HUES64 (cell line): ENCODE results near the gene ELANE.

Experiments used
- H3K27ac ChIP-seq: 2 replicates; pipeline ENCODE4 v1.7.0; 2013; ENCODE audit warnings: low read depth, low read length, inconsistent platforms
- H3K27me3 ChIP-seq: 2 replicates; pipeline ENCODE4 v1.6.1; 2013; ENCODE audit warnings: mild to moderate bottlenecking, low read length; ENCODE audit not compliant: insufficient read depth
- H3K36me3 ChIP-seq: 2 replicates; pipeline ENCODE4 v1.6.1; 2013; ENCODE audit warnings: mild to moderate bottlenecking, low read length; ENCODE audit not compliant: insufficient read depth
- H3K4me1 ChIP-seq: 2 replicates; pipeline ENCODE4 v1.6.1; 2013; ENCODE audit warnings: mild to moderate bottlenecking, low read length, moderate library complexity; ENCODE audit not compliant: insufficient read depth
- H3K4me3 ChIP-seq: 2 replicates; pipeline ENCODE4 v1.5.1; 2013; ENCODE audit warnings: mild to moderate bottlenecking, low read length, moderate library complexity
- H3K9ac ChIP-seq: 2 replicates; pipeline ENCODE4 v1.6.1; 2013; ENCODE audit warnings: mild to moderate bottlenecking, low read depth, low read length
- H3K9me3 ChIP-seq: 2 replicates; pipeline ENCODE4 v1.6.1; 2013; ENCODE audit warnings: low read depth, low read length; ENCODE audit not compliant: insufficient read depth
- WGBS: fragments of 150-250, 120-280 bp; methylation state at CpG from one replicate; pipeline ENCODE4 v1.1.7; 2013; ENCODE audit warnings: missing lambda C conversion rate; 5-methylcytosine and 5-hydroxymethylcytosine counted together

The ELANE gene

GRCh38 chr19:868458-869244 is 16.5 kb downstream of the ELANE start:
- Histone ChIP-seq H3K4me1 (no peaks in the 10 kb centered on the region), H3K4me3 (no peak overlapping the region), H3K9ac (no peak overlapping the region), H3K27me3 (no peaks in the 10 kb centered on the region), H3K27ac (no peak overlapping the region), H3K36me3 (peaks cover 10% of the 10 kb centered on the region), H3K9me3 (no peaks in the 10 kb centered on the region)
- WGBS = 91% methylated on average over 34 of the region's 34 CpGs

- Histone ChIP-seq H3K9me3 (no peaks in the 10 kb centered on the region), H3K9ac (no peak overlapping the region), H3K27ac (no peak overlapping the region), H3K36me3 (peaks cover 12% of the 10 kb centered on the region), H3K4me3 (no peak overlapping the region), H3K4me1 (no peaks in the 10 kb centered on the region), H3K27me3 (no peaks in the 10 kb centered on the region)
- 86% methylated on average over 29 of the region's 29 CpGs for WGBS
These were observed 17.4 kb downstream of the ELANE start for GRCh38 chr19:869245-870177.

GRCh38 chr19:870314-870713 is 18.2 kb downstream of the ELANE start:
- no peak overlapping the region for H3K27ac ChIP-seq
- H3K27me3 ChIP-seq = no peaks in the 10 kb centered on the region
- no peaks in the 10 kb centered on the region for H3K9me3 ChIP-seq
- H3K4me1 ChIP-seq = no peaks in the 10 kb centered on the region
- 90% methylated on average over 8 of the region's 8 CpGs for WGBS
- H3K9ac ChIP-seq = no peak overlapping the region
- no peak overlapping the region for H3K4me3 ChIP-seq
- H3K36me3 ChIP-seq = peaks cover 16% of the 10 kb centered on the region

DNA sequence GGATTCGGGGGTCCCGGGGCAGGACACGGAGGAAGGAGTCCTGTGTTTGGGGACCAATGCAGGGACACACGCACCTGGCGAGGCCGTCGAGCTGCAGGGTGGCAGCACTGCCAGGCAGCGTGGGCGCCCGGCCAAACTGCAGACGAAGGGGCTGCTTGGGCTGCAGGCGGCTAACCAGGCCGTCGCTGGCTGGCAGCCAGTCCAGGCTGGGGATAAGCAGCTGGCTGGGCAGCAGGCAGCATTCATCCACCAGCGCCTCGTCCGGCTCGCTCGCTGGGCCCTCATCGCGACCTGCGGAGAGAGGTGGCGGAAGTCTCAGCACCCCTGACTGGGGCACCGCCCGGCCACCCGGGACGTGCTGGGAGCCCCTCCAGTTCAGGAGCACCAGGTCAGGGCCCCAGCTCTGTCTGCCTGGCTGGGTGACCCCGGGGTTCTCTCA is 18.9 kb downstream of the ELANE start:
- Histone ChIP-seq H3K9me3 (no peaks in the 10 kb centered on the region), H3K4me3 (no peak overlapping the region), H3K27ac (peak overlapping the region; percentile 4; the same call in 1 of the 2 replicates), H3K27me3 (no peaks in the 10 kb centered on the region), H3K9ac (no peak overlapping the region), H3K4me1 (no peaks in the 10 kb centered on the region), H3K36me3 (peaks cover 23% of the 10 kb centered on the region)
- 87% methylated on average over 28 of the region's 28 CpGs for WGBS

DNA sequence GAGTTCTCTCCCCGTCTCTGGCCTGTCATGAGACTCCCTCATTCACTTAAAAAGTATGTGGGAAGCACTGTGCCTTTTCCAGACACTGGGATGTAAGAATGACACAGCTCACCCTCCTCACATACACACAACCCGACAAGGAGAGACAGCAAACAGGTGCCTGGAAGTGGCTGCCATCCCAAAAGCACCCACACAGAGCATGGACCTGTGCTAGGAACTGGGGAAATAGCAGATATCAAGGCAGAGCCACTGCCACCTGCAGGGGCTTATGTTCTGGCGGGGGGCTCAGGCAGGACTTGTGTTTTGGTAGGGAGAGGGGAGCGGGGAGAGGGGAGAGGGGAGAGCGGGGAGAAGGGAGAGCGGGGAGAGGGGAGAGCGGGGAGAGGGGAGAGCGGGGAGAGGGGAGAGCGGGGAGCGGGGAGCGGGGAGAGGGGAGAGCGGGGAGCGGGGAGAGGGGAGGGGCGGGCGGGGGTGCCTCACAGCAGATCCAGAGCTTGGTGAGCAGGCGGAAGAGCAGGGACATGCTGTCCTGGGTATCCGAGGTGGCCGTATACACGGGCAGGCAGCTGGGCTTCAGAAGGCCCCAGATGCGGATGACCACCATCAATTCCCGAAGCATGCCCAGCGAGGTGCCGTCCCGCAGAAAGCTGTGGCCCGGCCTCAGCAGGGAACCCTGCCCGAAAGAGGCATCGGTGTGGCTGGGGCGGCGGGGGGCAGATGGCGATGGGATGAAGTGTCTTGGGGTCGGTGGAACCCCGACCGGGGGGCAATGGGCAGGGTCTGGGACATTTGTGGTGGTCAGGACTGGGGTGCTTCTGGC is 19.6 kb downstream of the ELANE start:
- Histone ChIP-seq H3K27me3 (no peaks in the 10 kb centered on the region), H3K4me3 (peak overlapping the region; percentile 27; the same call in 1 of the 2 replicates), H3K27ac (peak overlapping the region; percentile 70; the same call in 1 of the 2 replicates), H3K9me3 (no peaks in the 10 kb centered on the region), H3K9ac (no peak overlapping the region), H3K36me3 (peaks cover 28% of the 10 kb centered on the region), H3K4me1 (no peaks in the 10 kb centered on the region)
- 60% methylated on average over 22 of the region's 33 CpGs for WGBS

GRCh38 chr19:872266-872951 is 20.3 kb downstream of the ELANE start:
- 43% methylated on average over 27 of the region's 27 CpGs for WGBS
- H3K36me3 ChIP-seq = peaks cover 33% of the 10 kb centered on the region
- no peaks in the 10 kb centered on the region for H3K27me3 ChIP-seq
- no peaks in the 10 kb centered on the region for H3K9me3 ChIP-seq
- H3K4me1 ChIP-seq = no peaks in the 10 kb centered on the region
- peak overlapping the region; percentile 27; the same call in 1 of the 2 replicates for H3K4me3 ChIP-seq
- no peak overlapping the region for H3K9ac ChIP-seq
- peak overlapping the region; percentile 70; the same call in 1 of the 2 replicates for H3K27ac ChIP-seq

GRCh38 chr19:873084-873483 is 21.0 kb downstream of the ELANE start:
- H3K27ac ChIP-seq = no peak overlapping the region
- no peak overlapping the region for H3K4me3 ChIP-seq
- no peak overlapping the region for H3K9ac ChIP-seq
- no peaks in the 10 kb centered on the region for H3K4me1 ChIP-seq
- H3K36me3 ChIP-seq = peaks cover 29% of the 10 kb centered on the region
- no peaks in the 10 kb centered on the region for H3K9me3 ChIP-seq
- WGBS = 63% methylated on average over 13 of the region's 13 CpGs
- H3K27me3 ChIP-seq = no peaks in the 10 kb centered on the region

- Histone ChIP-seq H3K9ac (no peak overlapping the region), H3K27me3 (no peaks in the 10 kb centered on the region), H3K4me1 (no peaks in the 10 kb centered on the region), H3K36me3 (peaks cover 24% of the 10 kb centered on the region), H3K27ac (no peak overlapping the region; the same call in 1 of the 2 replicates), H3K4me3 (no peak overlapping the region), H3K9me3 (no peaks in the 10 kb centered on the region)
- 91% methylated on average over 22 of the region's 22 CpGs for WGBS
These were observed 21.5 kb downstream of the ELANE start for GRCh38 chr19:873561-874041.

- no peaks in the 10 kb centered on the region for H3K9me3 ChIP-seq
- no peak overlapping the region for H3K27ac ChIP-seq
- no peaks in the 10 kb centered on the region for H3K4me1 ChIP-seq
- 96% methylated on average over 28 of the region's 28 CpGs for WGBS
- H3K4me3 ChIP-seq = no peak overlapping the region
- no peak overlapping the region for H3K9ac ChIP-seq
- no peaks in the 10 kb centered on the region for H3K27me3 ChIP-seq
- H3K36me3 ChIP-seq = peaks cover 28% of the 10 kb centered on the region
These were observed 23.3 kb downstream of the ELANE start for GRCh38 chr19:875265-875879.

DNA sequence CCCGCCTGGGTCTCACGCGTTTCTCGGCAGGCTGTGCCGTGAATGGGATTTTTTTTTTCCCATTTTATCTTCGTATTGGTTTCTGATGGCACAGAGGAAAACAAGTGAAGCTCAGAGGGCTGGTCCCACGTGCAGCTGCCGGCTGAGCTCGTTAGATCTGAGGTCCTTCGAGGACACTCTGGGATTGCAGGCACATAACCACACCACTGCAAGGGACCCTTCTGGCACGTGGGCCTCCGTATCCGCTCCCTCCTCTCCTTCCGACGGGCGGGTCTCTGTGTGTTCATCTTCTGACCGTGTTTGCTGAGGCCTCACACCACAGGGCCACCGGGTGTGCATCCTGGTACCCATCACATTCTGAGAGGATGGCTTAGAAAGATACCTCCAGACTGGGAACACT is 24.0 kb downstream of the ELANE start:
- no peaks in the 10 kb centered on the region for H3K27me3 ChIP-seq
- no peak overlapping the region for H3K27ac ChIP-seq
- H3K4me3 ChIP-seq = no peak overlapping the region
- 95% methylated on average over 18 of the region's 18 CpGs for WGBS
- no peaks in the 10 kb centered on the region for H3K4me1 ChIP-seq
- no peak overlapping the region for H3K9ac ChIP-seq
- H3K36me3 ChIP-seq = peaks cover 30% of the 10 kb centered on the region
- no peaks in the 10 kb centered on the region for H3K9me3 ChIP-seq
